Measurements from ENCODE around the gene PARP15. TPM values are rescaled to one million over a fixed set of nuclear protein-coding genes. Genes with fewer than 3 reads are reported as not detected.
A peak's percentile ranks its signal among the peaks of the same experiment; 100 is the strongest.
"Not testable (repeated sequence)": the region's sequence is repeated elsewhere in the genome, so short reads cannot be mapped to it uniquely, and the experiment has no call there.

Gene PARP15
- total RNA-seq, 2 experiments from 2014 or later = 0.70 to 3.4 TPM

DNA sequence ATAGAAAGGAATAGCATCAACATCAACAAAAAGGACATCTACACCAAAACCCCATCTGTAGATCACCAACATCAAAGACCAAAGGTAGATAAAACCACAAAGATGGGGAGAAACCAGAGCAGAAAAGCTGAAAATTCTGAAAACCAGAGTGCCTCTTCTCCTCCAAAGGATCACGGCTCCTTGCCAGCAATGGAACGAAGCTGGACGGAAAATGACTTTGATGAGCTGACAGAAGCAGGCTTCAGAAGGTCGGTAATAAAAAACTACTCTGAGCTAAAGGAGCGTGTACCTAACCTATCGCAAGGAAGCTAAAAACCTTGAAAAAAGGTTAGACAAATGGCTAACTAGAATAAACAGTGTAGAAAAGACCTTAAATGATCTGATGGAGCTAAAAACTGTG is 74.5 kb downstream of the PARP15 start:
- H3K4me3 ChIP-seq (ENCODE audit: low read depth, low read length, poor library complexity, severe bottlenecking); CTCF ChIA-PET (ENCODE audit: unreplicated experiment); H3K27ac ChIP-seq (ENCODE audit: low read depth, low read length, poor library complexity, severe bottlenecking); H4K20me1 ChIP-seq (ENCODE audit: insufficient read depth, low read length); H3K9me3 ChIP-seq (ENCODE audit: low read length); H2AFZ ChIP-seq (ENCODE audit: low read length); BruUV-seq (replicated peaks); intact Hi-C loops (cut with micrococcal nuclease; ENCODE audit: unreplicated experiment); H3K79me2 ChIP-seq (ENCODE audit: insufficient read depth, low read depth, low read length); H3K4me2 ChIP-seq (ENCODE audit: low read length); H3K36me3 ChIP-seq (ENCODE audit: insufficient read depth, low read length); H3K9me2 ChIP-seq (ENCODE audit: insufficient read depth, low read length); POLR2A ChIA-PET; DNase-seq (ENCODE audit: low spot score); H3K4me1 ChIP-seq (ENCODE audit: insufficient read depth, low read length, poor library complexity, severe bottlenecking): not testable (repeated sequence)

DNA sequence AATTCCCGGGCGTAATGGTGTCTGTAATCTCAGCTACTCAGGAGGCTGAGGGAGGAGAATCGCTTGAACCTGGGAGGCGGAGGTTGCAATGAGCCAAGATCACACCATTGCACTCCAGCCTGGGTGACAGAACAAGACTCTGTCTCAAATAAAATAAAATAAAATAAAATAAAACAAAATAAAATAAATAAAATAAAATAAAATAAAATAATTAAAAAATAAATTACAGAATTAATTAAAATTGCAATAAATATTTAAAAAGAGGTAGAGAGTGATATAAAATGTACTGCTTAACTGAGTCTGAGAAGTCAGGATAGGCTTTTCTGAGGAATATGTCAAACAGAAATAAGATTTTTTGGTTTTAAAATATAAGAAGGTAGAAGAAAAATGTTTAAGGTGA is 80.9 kb downstream of the PARP15 start:
- H3K4me1 ChIP-seq (ENCODE audit: insufficient read depth, low read length, poor library complexity, severe bottlenecking); H3K36me3 ChIP-seq (ENCODE audit: insufficient read depth, low read length); H3K79me2 ChIP-seq (ENCODE audit: insufficient read depth, low read depth, low read length); H2AFZ ChIP-seq (ENCODE audit: low read length); H3K9me3 ChIP-seq (ENCODE audit: low read length); CTCF ChIA-PET (ENCODE audit: unreplicated experiment); H4K20me1 ChIP-seq (ENCODE audit: insufficient read depth, low read length); H3K4me2 ChIP-seq (ENCODE audit: low read length); intact Hi-C loops (cut with micrococcal nuclease; ENCODE audit: unreplicated experiment); POLR2A ChIA-PET; BruUV-seq (replicated peaks); H3K4me3 ChIP-seq (ENCODE audit: low read depth, low read length, poor library complexity, severe bottlenecking); H3K27ac ChIP-seq (ENCODE audit: low read depth, low read length, poor library complexity, severe bottlenecking); DNase-seq (ENCODE audit: low spot score); H3K9me2 ChIP-seq (ENCODE audit: insufficient read depth, low read length): not testable (repeated sequence)

GRCh38 chr3:122660297-122660974 is 83.0 kb downstream of the PARP15 start:
- Histone ChIP-seq H2AFZ (ENCODE audit: low read length) (no peak overlapping the region), H3K4me3 (ENCODE audit: low read depth, low read length, poor library complexity, severe bottlenecking) (no peak overlapping the region), H3K9me3 (ENCODE audit: low read length) (no peaks in the 10 kb centered on the region), H3K27ac (ENCODE audit: low read depth, low read length, poor library complexity, severe bottlenecking) (no peak overlapping the region), H3K79me2 (ENCODE audit: insufficient read depth, low read depth, low read length) (no peaks in the 10 kb centered on the region), H3K9me2 (ENCODE audit: insufficient read depth, low read length) (no peaks in the 10 kb centered on the region), H3K4me2 (ENCODE audit: low read length) (no peak overlapping the region), H3K36me3 (ENCODE audit: insufficient read depth, low read length) (no peaks in the 10 kb centered on the region), H4K20me1 (ENCODE audit: insufficient read depth, low read length) (no peaks in the 10 kb centered on the region), H3K4me1 (ENCODE audit: insufficient read depth, low read length, poor library complexity, severe bottlenecking) (peaks cover 6% of the 10 kb centered on the region)
- intact Hi-C loops (cut with micrococcal nuclease; ENCODE audit: unreplicated experiment) = loop anchor here (5.0 kb wide), 1 partner anchor 268 kb away; no protein-coding TSS in a partner anchor
- POLR2A ChIA-PET = interaction anchor here (1.5 kb wide), 1 partner anchor 20 kb away, joined by 4 read pairs; no protein-coding TSS in a partner anchor
- peak; percentile 9 for DNase-seq (ENCODE audit: low spot score)
- no TSS peak for BruUV-seq (replicated peaks)
- CTCF ChIA-PET (ENCODE audit: unreplicated experiment) = no interaction called here
- no peak for TF ChIP-seq EZH2phosphoT487 (IDR thresholded peaks at IDR 0.05; ENCODE audit: borderline replicate concordance, low read depth, low read length)
- TF ChIP-seq CTCF (conservative IDR thresholded peaks at IDR 0.05; ENCODE audit: low read length) = peak; percentile 65
